Muscle layer of duodenum (tissue), 2 donors: Measurements from ENCODE around the gene IP6K1.
"Not testable (repeated sequence)": the region's sequence is repeated elsewhere in the genome, so short reads cannot be mapped to it uniquely, and the experiment has no call there.

Experiments
- H3K27ac ChIP-seq: one replicate; pipeline ENCODE4 v1.7.0; 2013; ENCODE audit warnings: mild to moderate bottlenecking, low read length
- H3K27me3 ChIP-seq: one replicate; pipeline ENCODE4 v1.7.0; 2013; ENCODE audit warnings: low read depth, mild to moderate bottlenecking, control low read depth, low read length
- H3K36me3 ChIP-seq, 2 donors: one replicate each; pipeline ENCODE4 v1.7.0; 2013; ENCODE audit warnings: low read length in 2 of 2, control low read depth in 1 of 2, mild to moderate bottlenecking in 1 of 2; ENCODE audit not compliant: insufficient read depth in 2 of 2, control insufficient read depth in 1 of 2
- H3K4me1 ChIP-seq, 2 donors: one replicate each; pipeline ENCODE4 v1.7.0; 2013; ENCODE audit warnings: low read length in 2 of 2, mild to moderate bottlenecking in 2 of 2, control low read depth in 1 of 2, moderate library complexity in 1 of 2; ENCODE audit not compliant: insufficient read depth in 2 of 2, control insufficient read depth in 1 of 2
- H3K4me3 ChIP-seq, 2 donors: one replicate each; pipeline ENCODE4 v1.7.0; 2013; ENCODE audit warnings: low read length in 2 of 2, low read depth in 1 of 2, mild to moderate bottlenecking in 1 of 2
- H3K9me3 ChIP-seq, 2 donors: one replicate each; pipeline ENCODE4 v1.7.0; 2013; ENCODE audit warnings: low read length in 2 of 2, control low read depth in 1 of 2, mild to moderate bottlenecking in 1 of 2; ENCODE audit not compliant: control insufficient read depth in 1 of 2
- donor health status: healthy.

Gene IP6K1

GRCh38 chr3:49792371-49793150 is 6.2 kb upstream of the IP6K1 start:
- Histone ChIP-seq H3K4me1 (no peaks in the 10 kb centered on the region), H3K9me3 (no peaks in the 10 kb centered on the region), H3K36me3 (no peaks in the 10 kb centered on the region), H3K4me3 (no peak overlapping the region), H3K27ac (no peak overlapping the region), H3K27me3 (no peaks in the 10 kb centered on the region)

- Histone ChIP-seq H3K27ac (no peak overlapping the region), H3K4me1 (peaks cover 4 to 7% of the 10 kb centered on the region in 2 donors)
These were observed 5.2 kb upstream of the IP6K1 start for GRCh38 chr3:49791571-49791970.

GRCh38 chr3:49790626-49791411 is 4.5 kb upstream of the IP6K1 start:
- peaks cover 4 to 7% of the 10 kb centered on the region in 2 donors for H3K4me1 ChIP-seq
- no peaks in the 10 kb centered on the region for H3K36me3 ChIP-seq
- H3K27ac ChIP-seq, result no peak overlapping the region
- H3K4me3 ChIP-seq, result no peak overlapping the region
- no peaks in the 10 kb centered on the region for H3K9me3 ChIP-seq
- no peaks in the 10 kb centered on the region for H3K27me3 ChIP-seq

More at GRCh38 chr3:49791571-49791970, 5.2 kb upstream of the IP6K1 start:
- no peaks in the 10 kb centered on the region for H3K9me3 ChIP-seq
- H3K4me3 ChIP-seq, result no peak overlapping the region
- no peaks in the 10 kb centered on the region for H3K36me3 ChIP-seq
- H3K27me3 ChIP-seq, result no peaks in the 10 kb centered on the region

DNA sequence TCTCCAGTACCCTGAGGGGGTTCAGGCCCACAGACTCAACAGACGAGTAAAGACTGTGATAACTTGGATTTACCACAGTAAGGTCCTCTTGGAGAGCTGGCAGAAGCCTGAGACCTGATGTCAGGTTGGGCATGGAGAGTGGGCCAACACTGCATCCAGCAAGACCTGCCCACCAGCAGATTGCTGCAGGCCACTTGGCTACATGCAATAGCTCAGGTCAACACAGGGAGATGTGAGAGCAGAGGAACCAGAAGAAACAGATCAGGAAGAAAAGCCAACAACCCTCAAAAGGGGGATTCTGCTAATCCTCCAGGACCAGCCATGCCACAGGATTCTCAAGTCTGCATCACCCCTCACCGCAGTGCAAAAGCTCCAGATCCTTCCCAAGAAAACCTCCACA is 1.7 kb upstream of the IP6K1 start:
- Histone ChIP-seq H3K27me3 (no peaks in the 10 kb centered on the region), H3K4me1 (peaks cover 4 to 21% of the 10 kb centered on the region in 2 donors), H3K27ac (no peak overlapping the region), H3K4me3 (no peak overlapping the region), H3K36me3 (no peaks in the 10 kb centered on the region), H3K9me3 (no peaks in the 10 kb centered on the region)

- H3K4me1 ChIP-seq, result peaks cover 4 to 23% of the 10 kb centered on the region in 2 donors
- H3K4me3 ChIP-seq, result no peak overlapping the region
- H3K27ac ChIP-seq, result no peak overlapping the region
- no peaks in the 10 kb centered on the region for H3K36me3 ChIP-seq
- H3K27me3 ChIP-seq, result no peaks in the 10 kb centered on the region
- H3K9me3 ChIP-seq, result no peaks in the 10 kb centered on the region
These were observed 1.2 kb upstream of the IP6K1 start for GRCh38 chr3:49787536-49787935.

DNA sequence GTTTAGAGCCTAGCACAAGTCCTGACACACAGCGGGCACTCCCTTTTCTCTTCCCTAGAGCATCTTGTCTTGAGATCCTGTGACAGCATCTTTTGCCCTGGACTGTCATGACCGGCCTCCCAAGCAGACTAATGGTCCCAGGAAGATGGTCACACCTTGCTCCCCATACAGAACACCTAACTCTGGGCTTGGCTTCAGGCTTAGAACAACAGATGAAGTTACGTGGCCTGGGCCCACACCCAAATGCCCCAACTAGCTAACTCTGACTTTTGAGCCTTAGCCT is 781 bp upstream of the IP6K1 start:
- no peaks in the 10 kb centered on the region for H3K9me3 ChIP-seq
- no peaks in the 10 kb centered on the region for H3K36me3 ChIP-seq
- peaks cover 4 to 23% of the 10 kb centered on the region in 2 donors for H3K4me1 ChIP-seq
- H3K27me3 ChIP-seq, result no peaks in the 10 kb centered on the region
- peak overlapping the region; percentile 72 for H3K27ac ChIP-seq
- peak overlapping the region; percentile 95 to 96 for H3K4me3 ChIP-seq

DNA sequence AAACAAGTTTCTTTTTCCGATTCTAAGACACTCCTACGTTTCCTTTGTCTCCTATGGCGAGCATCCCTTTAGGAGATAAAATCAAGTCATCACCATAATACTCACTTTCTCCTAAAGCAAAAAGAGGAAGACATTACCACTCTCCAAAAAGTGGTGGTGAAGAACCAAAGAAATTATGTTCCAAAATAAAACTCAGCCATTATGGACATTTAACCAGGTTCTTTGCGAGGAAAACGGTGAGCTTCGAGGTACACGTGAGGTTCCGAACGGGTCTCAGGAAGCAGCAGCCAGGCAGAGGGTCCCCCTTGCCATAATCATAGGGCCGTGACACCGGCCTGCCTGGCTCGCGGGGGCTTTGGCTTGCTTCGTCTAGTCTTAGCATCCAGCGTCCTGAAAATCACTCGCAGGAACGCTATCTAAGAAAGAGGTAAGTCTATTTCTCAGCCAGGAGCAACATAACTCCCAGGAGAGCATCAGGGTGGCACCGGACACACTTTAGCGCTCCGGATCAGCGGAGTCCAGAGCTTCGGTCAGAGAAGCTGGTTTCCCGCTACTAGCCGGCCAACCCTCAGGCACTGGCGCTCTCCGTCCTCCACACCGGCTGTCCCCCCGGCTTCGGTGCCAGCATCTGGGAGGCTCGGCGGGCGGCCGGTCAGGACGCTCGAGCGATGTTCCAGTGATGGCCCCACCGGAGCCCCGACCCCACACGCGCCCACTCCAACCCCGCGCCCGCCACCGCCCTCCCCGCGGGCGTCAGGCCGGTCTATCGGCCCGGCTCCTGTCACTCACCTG is 581 bp downstream of the IP6K1 start:
- peaks cover 4 to 31% of the 10 kb centered on the region in 2 donors for H3K4me1 ChIP-seq
- peak overlapping the region; percentile 95 to 96 for H3K4me3 ChIP-seq
- H3K36me3 ChIP-seq, result peaks cover 0 to 5% of the 10 kb centered on the region in 2 donors
- peak overlapping the region; percentile 88 for H3K27ac ChIP-seq
- no peaks in the 10 kb centered on the region for H3K27me3 ChIP-seq
- H3K9me3 ChIP-seq, result no peaks in the 10 kb centered on the region

- not testable (repeated sequence) for H3K27me3 ChIP-seq, H3K9me3 ChIP-seq, H3K4me3 ChIP-seq, H3K27ac ChIP-seq, H3K36me3 ChIP-seq
- H3K4me1 ChIP-seq, result peaks cover 8 to 36% of the 10 kb centered on the region in 2 donors
These were observed 4.1 kb downstream of the IP6K1 start for GRCh38 chr3:49782277-49782676.

DNA sequence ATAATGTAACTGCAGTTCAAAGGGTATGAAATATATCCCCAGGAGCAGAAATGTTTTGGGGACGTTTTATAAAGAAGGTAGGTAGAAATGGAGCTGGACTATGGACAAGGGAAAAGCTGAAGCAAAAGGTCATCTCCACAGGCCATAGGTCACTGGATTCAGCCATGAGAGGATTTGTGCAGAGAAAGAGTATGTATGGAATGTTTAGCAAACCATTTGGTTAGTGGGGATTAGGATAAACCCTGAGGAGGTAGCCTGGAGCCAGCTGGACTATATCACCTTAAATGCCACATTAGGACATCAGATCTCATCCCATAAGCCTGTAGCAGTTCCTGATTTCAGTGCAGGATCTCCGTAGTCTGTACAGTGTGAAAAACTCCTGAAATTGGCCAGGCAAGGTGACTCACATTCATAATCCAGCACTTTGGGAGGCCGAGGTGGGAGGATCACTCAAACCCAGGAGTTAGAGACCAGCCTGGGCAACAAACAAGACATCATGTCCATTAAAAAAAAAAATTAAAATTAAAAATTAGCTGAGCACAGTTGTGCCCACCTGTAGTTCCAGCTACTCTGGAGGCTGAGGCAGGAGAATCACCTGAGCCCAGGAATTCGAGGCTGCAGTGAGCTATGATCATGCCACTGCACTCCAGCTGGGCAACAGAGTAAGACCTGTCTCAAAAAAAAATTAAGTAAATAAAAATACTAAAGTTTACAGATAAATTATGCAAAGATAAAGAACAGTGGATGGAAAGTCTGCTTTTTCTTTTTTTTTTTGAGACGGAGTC is 4.7 kb downstream of the IP6K1 start:
- peaks cover 0 to 10% of the 10 kb centered on the region in 2 donors for H3K36me3 ChIP-seq
- no peak overlapping the region for H3K27ac ChIP-seq
- H3K9me3 ChIP-seq, result no peaks in the 10 kb centered on the region

GRCh38 chr3:49780975-49781365 is 5.4 kb downstream of the IP6K1 start:
- Histone ChIP-seq H3K36me3 (peaks cover 0 to 12% of the 10 kb centered on the region in 2 donors), H3K4me1 (peaks cover 4 to 31% of the 10 kb centered on the region in 2 donors)
- not testable (repeated sequence) for H3K9me3 ChIP-seq, H3K27me3 ChIP-seq, H3K4me3 ChIP-seq, H3K27ac ChIP-seq

More for the DNA sequence above, 4.7 kb downstream of the IP6K1 start:
- Histone ChIP-seq H3K4me1 (peaks cover 4 to 31% of the 10 kb centered on the region in 2 donors), H3K27me3 (no peaks in the 10 kb centered on the region), H3K4me3 (no peak overlapping the region)
